Spleen (tissue), 7 donors: ENCODE measurements around the gene ARL5C.

Experiments
- POLR2A ChIP-seq, 3 donors: fragments of 450-650 bp; IDR thresholded peaks; one replicate each; pipeline ENCODE4 v1.5.1; 2017; ENCODE audit warnings: antibody characterized with exemption in 3 of 3, mild to moderate bottlenecking in 1 of 3
- POLR2AphosphoS5 ChIP-seq, 3 donors: sonication (generic); formaldehyde crosslinking; IDR thresholded peaks; one replicate each; pipeline ENCODE4 v1.5.1; 2017; ENCODE audit warnings: antibody characterized with exemption in 3 of 3
- TF ChIP-seq, protein P1 (sequence below), 11 experiments: fragments of 200-600 bp in 7 of 11; fragments of 450-650 bp in 4 of 11; sonication (generic) in 4 of 11; IDR thresholded peaks in 8 of 11; conservative IDR thresholded peaks in 3 of 11; 1 replicate in 7 of 11; 2 replicates in 4 of 11; pipeline versions ENCODE4 v1.4.0 to v1.8.0; 2016 to 2021; ENCODE audit warnings: antibody characterized with exemption in 11 of 11, inconsistent platforms in 4 of 11, mild to moderate bottlenecking in 1 of 11
- donor health status: DM: no; HTN: no; CAD: no; lungs with moderate emphysema.
- donor health status: DM: no; HTN: no; CAD: no.
- donor health status: DM: no; HTN: no; CAD: no.

DNA sequence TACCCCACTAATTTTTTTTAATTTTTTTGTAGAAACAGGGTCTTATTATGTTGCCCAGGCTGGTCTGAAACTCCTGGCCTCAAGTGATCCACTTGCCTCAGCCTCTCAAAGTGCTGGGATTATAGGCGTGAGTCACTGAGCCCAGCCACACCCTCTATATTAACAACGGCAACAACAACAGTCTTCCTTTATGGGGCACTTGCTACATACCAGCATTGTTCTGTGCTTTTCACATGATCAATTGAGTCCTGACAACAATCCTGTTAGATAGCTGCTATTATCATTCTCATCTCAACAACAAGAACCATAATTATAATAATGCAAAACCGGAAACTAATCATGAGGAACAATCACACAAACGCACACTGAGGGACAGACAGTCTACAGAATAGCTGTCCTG is 12.6 kb upstream of the ARL5C start:
- TF ChIP-seq, protein P1, sequence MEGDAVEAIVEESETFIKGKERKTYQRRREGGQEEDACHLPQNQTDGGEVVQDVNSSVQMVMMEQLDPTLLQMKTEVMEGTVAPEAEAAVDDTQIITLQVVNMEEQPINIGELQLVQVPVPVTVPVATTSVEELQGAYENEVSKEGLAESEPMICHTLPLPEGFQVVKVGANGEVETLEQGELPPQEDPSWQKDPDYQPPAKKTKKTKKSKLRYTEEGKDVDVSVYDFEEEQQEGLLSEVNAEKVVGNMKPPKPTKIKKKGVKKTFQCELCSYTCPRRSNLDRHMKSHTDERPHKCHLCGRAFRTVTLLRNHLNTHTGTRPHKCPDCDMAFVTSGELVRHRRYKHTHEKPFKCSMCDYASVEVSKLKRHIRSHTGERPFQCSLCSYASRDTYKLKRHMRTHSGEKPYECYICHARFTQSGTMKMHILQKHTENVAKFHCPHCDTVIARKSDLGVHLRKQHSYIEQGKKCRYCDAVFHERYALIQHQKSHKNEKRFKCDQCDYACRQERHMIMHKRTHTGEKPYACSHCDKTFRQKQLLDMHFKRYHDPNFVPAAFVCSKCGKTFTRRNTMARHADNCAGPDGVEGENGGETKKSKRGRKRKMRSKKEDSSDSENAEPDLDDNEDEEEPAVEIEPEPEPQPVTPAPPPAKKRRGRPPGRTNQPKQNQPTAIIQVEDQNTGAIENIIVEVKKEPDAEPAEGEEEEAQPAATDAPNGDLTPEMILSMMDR (IDR thresholded peaks at IDR 0.05 in 8 of 11, conservative IDR thresholded peaks at IDR 0.05 in 3 of 11), result no peak
- no peak for TF ChIP-seq POLR2A (IDR thresholded peaks at IDR 0.05)
- TF ChIP-seq POLR2AphosphoS5 (IDR thresholded peaks at IDR 0.05), result no peak
